Renal pelvis (tissue), 4 donors: ENCODE data around the gene C6orf120. TPM values are rescaled to one million over a fixed set of nuclear protein-coding genes. Genes with fewer than 3 reads are reported as not detected.

Experiments
- DNase-seq: peaks from one replicate; pipeline ENCODE4 v3.0.0-alpha.2; 2013
- polyA plus RNA-seq, 3 donors: library from polyadenylated mRNA; unstranded; fragments of 120-200 nt; gene quantifications; one replicate each; pipeline ENCODE4 v1.2.1, GENCODE V29; 2013; ENCODE audit not compliant: insufficient read length in 3 of 3

Gene C6orf120
- polyA plus RNA-seq, 3 donors: 37.3 to 42.8 (median 41.2) TPM

- peak; percentile 49 for DNase-seq
Measured at GRCh38 chr6:169722362-169723199, 20.7 kb downstream of the C6orf120 start.

DNA sequence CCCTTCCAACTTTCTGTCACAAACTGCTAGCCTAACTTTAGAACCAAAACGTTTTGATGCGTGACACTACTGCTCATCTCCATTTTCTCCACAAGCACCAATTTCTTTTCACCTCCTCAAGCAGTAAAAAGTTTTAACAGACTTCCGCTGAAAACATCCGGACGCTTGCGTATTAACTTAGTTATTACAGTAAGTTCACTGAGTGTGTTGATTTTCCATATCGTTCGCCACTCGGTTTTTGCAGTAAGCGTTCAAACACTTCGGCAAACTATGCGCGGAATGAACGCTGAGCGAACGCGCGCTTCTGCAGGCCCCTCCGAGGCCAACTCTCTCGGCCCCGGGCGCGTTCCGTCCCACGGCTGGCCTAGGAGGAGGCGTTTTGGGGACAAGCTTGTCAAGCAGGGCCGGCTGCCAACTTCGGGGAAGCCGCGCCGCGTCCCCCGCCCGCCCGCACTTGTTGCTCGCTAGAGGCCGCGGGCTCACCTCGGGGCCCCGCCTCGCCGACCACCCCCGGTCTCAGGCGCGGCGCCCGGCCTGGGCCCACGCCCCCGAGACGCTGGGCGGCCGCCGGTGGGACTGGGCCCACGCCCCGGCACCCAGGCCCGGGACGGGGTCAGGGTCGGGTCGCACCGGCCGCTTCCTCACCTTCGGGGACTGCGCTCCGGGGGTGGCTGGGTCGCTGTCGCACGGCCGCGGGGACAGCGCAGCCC lies 21.4 kb downstream of the C6orf120 start:
- peak; percentile 73 for DNase-seq

DNA sequence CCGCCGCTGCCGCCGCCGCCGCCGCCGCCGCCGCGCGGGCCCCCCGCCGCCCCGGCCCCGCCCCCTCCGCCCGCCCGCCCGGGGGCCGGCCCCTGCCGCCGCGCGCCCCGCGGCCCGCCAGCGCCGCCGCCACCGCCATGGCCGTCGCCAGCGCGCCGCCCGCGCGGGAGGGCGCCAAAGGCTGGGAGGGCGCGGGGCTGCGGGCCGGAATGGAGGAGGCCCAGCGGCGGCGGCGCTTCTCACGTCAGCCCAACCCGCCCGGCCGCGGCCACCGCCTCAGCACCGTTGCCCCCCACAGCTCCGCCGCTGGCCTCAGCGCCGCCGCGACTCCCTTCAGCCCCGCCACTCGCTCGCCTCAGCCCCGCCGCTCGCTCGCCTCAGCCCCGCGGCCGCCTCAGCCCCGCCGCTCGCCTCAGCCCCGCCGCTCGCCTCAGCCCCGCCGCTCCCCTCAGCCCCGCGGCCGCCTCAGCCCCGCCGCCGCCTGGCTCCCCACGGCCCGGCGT lies 22.1 kb downstream of the C6orf120 start:
- DNase-seq: peak; percentile 12

GRCh38 chr6:169724494-169725124 lies 22.7 kb downstream of the C6orf120 start, which contains the start of gene PHF10:
PHF10 (minus strand) TSS chr6:169724500; CDS start chr6:169723931, 569 bp downstream.
- peak; percentile 78 for DNase-seq

GRCh38 chr6:169725125-169726048 lies 23.5 kb downstream of the C6orf120 start:
- DNase-seq: peak; percentile 64

GRCh38 chr6:169726049-169726400 lies 24.1 kb downstream of the C6orf120 start:
- no peak for DNase-seq

- DNase-seq: no peak
Measured at GRCh38 chr6:169726963-169727362, 25.0 kb downstream of the C6orf120 start.

- DNase-seq: no peak
Measured at GRCh38 chr6:169729961-169730360, 28.0 kb downstream of the C6orf120 start.

DNA sequence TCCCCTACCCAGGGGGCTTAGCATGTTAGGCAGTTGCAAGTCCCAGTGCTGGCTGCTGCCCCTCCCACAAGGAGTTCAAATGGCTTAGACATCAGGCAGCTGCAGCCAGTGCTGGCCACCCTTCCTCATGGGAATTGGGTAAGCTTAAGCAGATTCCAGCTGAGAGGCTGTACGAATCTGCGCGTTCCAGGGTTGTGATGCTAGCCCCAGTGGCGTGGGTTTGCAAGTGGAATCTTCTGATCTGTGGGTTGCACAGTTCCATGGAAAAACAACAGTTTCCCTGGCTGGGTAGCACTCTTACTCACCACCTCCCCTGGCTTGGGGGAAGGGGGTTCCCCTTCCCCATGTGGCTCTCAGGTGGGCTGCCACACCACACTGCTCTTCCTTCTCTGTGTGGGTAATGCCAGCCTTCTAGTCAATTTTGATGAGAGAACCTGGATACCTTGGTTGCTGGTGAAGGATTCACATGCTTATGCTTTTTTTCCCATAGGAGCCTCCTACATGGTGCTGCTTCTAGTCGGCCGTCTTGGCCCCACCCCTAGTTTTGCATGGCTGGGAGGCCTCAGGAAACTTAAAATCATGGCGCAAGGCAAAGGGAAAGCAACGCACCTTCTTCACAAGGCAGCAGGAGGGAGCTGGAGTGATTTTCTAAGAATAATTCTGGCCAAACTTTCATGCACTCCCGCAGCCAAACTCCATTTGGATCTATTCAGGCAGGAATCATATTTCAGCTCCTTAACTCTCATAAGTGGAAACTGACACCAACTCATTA lies 36.5 kb downstream of the C6orf120 start:
- no peak for DNase-seq

GRCh38 chr6:169738976-169739529 lies 37.1 kb downstream of the C6orf120 start:
- no peak for DNase-seq

- no peak for DNase-seq
Measured at GRCh38 chr6:169741344-169741743, 39.4 kb downstream of the C6orf120 start.

DNA sequence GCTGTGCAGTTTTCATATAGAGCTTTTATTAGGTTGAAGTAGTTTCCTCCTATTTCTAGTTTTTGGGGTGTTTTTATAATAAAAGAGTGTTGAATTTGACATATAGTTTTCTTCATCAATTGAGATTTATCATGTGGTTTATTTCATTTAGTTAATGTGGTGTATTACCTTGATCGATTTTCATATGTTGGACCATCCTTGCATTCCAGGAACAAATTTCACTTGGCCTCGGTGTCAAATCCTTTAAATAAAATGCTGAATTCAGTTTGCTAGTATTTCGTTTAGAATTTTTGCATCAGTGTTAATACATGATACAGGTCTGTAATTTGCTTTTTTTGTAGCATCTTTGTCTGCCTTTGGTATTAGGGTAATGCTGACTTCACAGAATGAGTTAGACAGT lies 43.5 kb downstream of the C6orf120 start:
- no peak for DNase-seq

DNA sequence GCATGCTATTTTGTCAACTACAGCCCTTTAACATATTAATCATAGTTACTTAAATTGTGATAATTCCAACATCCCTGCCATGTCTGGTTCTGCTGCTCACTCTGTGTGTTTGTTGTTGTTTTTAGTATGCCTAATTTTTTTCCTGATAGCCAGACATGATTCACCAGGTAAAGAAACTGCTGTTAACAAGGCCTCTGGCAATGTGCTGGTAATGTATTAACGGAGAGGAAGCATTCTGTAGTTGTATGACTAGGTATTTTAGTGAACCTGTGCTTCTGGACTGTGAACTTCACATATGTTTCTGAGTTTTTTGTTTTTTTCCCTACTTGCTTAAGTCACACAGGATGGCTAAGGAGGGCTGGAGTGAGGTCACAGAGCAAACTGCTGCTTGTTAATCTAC lies 44.6 kb downstream of the C6orf120 start:
- DNase-seq: no peak

GRCh38 chr6:169751242-169752073 lies 49.5 kb downstream of the C6orf120 start, which contains the start of the genes DYNLT2 and ERMARD:
DYNLT2 (minus strand) TSS chr6:169751572; CDS start chr6:169751458, 114 bp downstream.
ERMARD (plus strand) TSS chr6:169751622; CDS start chr6:169751658, 36 bp downstream.
- DNase-seq: peak; percentile 95

- peak; percentile 11 for DNase-seq
Measured at GRCh38 chr6:169752074-169752623, 50.2 kb downstream of the C6orf120 start.
